Cardiac fibroblast (primary cell): Measurements from ENCODE around the gene UPP1.
"Not testable (repeated sequence)": the region's sequence is repeated elsewhere in the genome, so short reads cannot be mapped to it uniquely, and the experiment has no call there.

Source experiments
- DNase-seq, 2 donors: peaks; one replicate each; pipeline versions ENCODE4 v3.0.0 to v3.0.0-alpha.2; 2010; ENCODE audit warnings: low read depth in 2 of 2
- H3K4me3 ChIP-seq, 2 donors: replicated peaks in 1 of 2; 1 replicate in 1 of 2; 2 replicates in 1 of 2; pipeline ENCODE4 v1.5.1; 2011; ENCODE audit warnings: low read depth in 2 of 2, low read length in 2 of 2, mild to moderate bottlenecking in 2 of 2, moderate library complexity in 1 of 2
- CTCF ChIP-seq: IDR thresholded peaks from one replicate; pipeline ENCODE4 v1.5.1; 2011; ENCODE audit warnings: low read depth, mild to moderate bottlenecking, low read length, inconsistent platforms

UPP1 gene

GRCh38 chr7:48132792-48133191 is 43.7 kb downstream of the UPP1 start:
- DNase-seq: no peak
- TF ChIP-seq CTCF: no peak
- H3K4me3 ChIP-seq: no peak overlapping the region

DNA sequence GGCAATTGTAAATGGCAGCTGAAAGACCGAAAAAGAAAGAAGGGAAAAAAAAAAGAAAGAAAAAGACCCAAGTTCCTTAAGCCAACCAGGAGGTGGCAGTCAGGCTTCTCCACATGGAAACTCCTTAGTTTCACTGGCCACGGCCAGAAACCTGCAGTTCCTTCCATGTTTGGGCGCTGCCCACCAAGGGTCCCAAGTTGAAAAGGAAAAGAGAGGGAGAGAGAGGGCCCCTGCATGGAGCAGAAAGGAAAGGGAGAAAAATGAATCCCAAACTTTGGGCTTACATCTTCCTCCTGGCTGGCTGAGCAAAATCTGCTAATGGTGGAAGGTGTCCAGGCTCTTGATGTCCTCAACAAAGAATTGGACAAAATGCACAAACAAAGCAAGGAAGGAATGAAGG is 50.4 kb downstream of the UPP1 start:
- peak; percentile 15 to 57 for DNase-seq
- no peak overlapping the region for H3K4me3 ChIP-seq
- TF ChIP-seq CTCF: peak; percentile 53

- no peak for TF ChIP-seq CTCF
- no peak overlapping the region for H3K4me3 ChIP-seq
- peak; percentile 22 to 40 for DNase-seq
Measured at GRCh38 chr7:48140001-48140681, 51.1 kb downstream of the UPP1 start.

DNA sequence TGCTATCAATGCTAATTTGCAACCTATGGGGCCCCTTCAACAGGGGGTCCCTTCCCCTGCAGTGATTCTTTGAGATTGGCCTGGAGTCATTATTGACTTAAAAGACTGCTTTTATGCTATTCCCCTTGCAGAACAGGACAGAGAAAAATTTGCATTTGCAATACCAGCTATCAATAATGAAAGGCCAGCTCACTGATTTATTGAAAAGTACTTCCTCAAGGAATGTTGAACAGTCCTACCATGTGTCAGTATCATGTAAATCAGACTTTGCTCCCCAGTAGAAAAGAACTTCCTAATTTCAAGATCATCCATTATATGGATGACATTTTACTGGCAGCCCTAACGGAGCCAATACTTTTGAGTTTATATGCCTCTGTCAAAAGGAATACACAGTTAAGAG is 52.5 kb downstream of the UPP1 start:
- no peak overlapping the region for H3K4me3 ChIP-seq
- no peak for TF ChIP-seq CTCF
- no peak for DNase-seq

DNA sequence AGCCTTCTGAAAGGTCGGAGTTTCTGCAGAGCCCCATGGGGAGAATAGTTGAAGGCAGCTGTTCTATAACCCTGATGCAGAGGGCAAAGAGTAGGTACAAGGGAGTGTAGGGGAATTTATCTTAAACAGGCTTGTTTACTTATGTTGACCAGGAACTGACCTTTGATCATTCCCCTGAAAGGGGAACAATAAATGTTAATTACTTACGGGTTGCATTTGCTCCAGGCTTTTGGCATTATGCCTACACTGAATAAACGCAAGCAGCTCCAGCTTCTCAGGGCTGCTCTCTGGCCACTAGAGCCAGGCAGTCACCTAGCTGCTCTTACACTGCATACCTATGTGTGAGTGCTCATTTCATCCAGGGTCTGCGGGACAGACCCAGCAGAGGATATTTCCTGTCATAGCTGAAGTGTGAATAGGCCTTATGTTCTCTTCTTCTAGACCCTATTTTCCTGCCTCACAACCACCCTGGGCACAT is 55.3 kb downstream of the UPP1 start:
- no peak for DNase-seq
- H3K4me3 ChIP-seq: no peak overlapping the region
- no peak for TF ChIP-seq CTCF

GRCh38 chr7:48147078-48147591 is 58.1 kb downstream of the UPP1 start:
- TF ChIP-seq CTCF: no peak
- DNase-seq: no peak
- H3K4me3 ChIP-seq: no peak overlapping the region

GRCh38 chr7:48147690-48148089 is 58.6 kb downstream of the UPP1 start:
- DNase-seq, H3K4me3 ChIP-seq: not testable (repeated sequence)
